Keratinocyte (primary cell): ENCODE results near the gene ERBB2. TPM values are rescaled to one million over a fixed set of nuclear protein-coding genes. Genes with fewer than 3 reads are reported as not detected.

Experiments
- DNase-seq: peaks from one replicate; pipeline ENCODE4 v3.0.0-alpha.2; 2011; ENCODE audit warnings: low read depth, missing footprints, low spot score
- FAIRE-seq: peaks from 2 replicates; lab custom pipeline; 2011; peaks lifted over from hg19 to GRCh38; lab: Jason Lieb, UNC
- H2AFZ ChIP-seq: 2 replicates; pipeline ENCODE4 v1.6.0; 2012; ENCODE audit warnings: low read length, control low read depth, inconsistent platforms; ENCODE audit not compliant: control insufficient read depth
- H3K27ac ChIP-seq: 2 replicates; pipeline ENCODE4 v1.5.1; 2011; ENCODE audit warnings: low read length; ENCODE audit not compliant: control insufficient read depth, insufficient read depth
- H3K27me3 ChIP-seq: 3 replicates; pipeline ENCODE4 v1.6.0; 2011; ENCODE audit warnings: low read length; ENCODE audit not compliant: control insufficient read depth, insufficient read depth; ENCODE audit errors: extremely low read depth
- H3K36me3 ChIP-seq, 2 experiments: 2 replicates in 1 of 2; 3 replicates in 1 of 2; pipeline ENCODE4 v1.5.1; 2011; ENCODE audit warnings: low read length in 2 of 2, mild to moderate bottlenecking in 1 of 2; ENCODE audit not compliant: control insufficient read depth in 2 of 2, insufficient read depth in 2 of 2; ENCODE audit errors: extremely low read depth in 1 of 2
- H3K4me1 ChIP-seq: 3 replicates; pipeline ENCODE4 v1.5.1; 2011; ENCODE audit warnings: low read length; ENCODE audit not compliant: control insufficient read depth, insufficient read depth; ENCODE audit errors: extremely low read depth
- H3K4me2 ChIP-seq: 3 replicates; pipeline ENCODE4 v1.6.0; 2011; ENCODE audit warnings: low read depth, low read length; ENCODE audit not compliant: control insufficient read depth, insufficient read depth; ENCODE audit errors: extremely low read depth
- H3K4me3 ChIP-seq, 3 experiments: fragments of 200-600 bp in 1 of 3; sonication (generic) in 1 of 3; 2 replicates in 2 of 3; 3 replicates in 1 of 3; pipeline ENCODE4 v1.5.1; 2011 to 2016; ENCODE audit warnings: low read length in 3 of 3, mild to moderate bottlenecking in 3 of 3, control low read depth in 2 of 3, inconsistent platforms in 1 of 3, low read depth in 1 of 3, mixed read lengths in 1 of 3, mixed run types in 1 of 3, moderate library complexity in 1 of 3; ENCODE audit not compliant: control insufficient read depth in 2 of 3, insufficient read depth in 2 of 3; ENCODE audit errors: extremely low read depth in 1 of 3
- H3K79me2 ChIP-seq: 2 replicates; pipeline ENCODE4 v1.6.0; 2012; ENCODE audit warnings: low read length; ENCODE audit not compliant: control insufficient read depth, insufficient read depth
- H3K9ac ChIP-seq: 3 replicates; pipeline ENCODE4 v1.6.0; 2011; ENCODE audit warnings: low read length; ENCODE audit not compliant: control insufficient read depth, insufficient read depth; ENCODE audit errors: extremely low read depth
- H3K9me1 ChIP-seq: 3 replicates; pipeline ENCODE4 v1.6.0; 2011; ENCODE audit warnings: low read length; ENCODE audit not compliant: control insufficient read depth, insufficient read depth; ENCODE audit errors: extremely low read depth
- H3K9me3 ChIP-seq: 2 replicates; pipeline ENCODE4 v1.5.1; 2012; ENCODE audit warnings: low read depth, low read length; ENCODE audit not compliant: control insufficient read depth
- H4K20me1 ChIP-seq: 3 replicates; pipeline ENCODE4 v1.6.0; 2011; ENCODE audit warnings: low read length; ENCODE audit not compliant: control insufficient read depth, insufficient read depth; ENCODE audit errors: extremely low read depth
- CTCF ChIP-seq, 3 experiments: IDR thresholded peaks in 1 of 3; conservative IDR thresholded peaks in 1 of 3; optimal IDR thresholded peaks in 1 of 3; 2 replicates in 2 of 3; 3 replicates in 1 of 3; pipeline versions ENCODE3 to v1.5.1; 2011; ENCODE audit warnings: low read length in 3 of 3, mild to moderate bottlenecking in 3 of 3, moderate library complexity in 2 of 3, control low read depth in 1 of 3, inconsistent platforms in 1 of 3; ENCODE audit not compliant: insufficient read depth in 2 of 3; ENCODE audit errors: extremely low read depth in 1 of 3
- EZH2 ChIP-seq: IDR thresholded peaks from one replicate; pipeline ENCODE4 v1.6.1; 2012; ENCODE audit warnings: inconsistent platforms, mild to moderate bottlenecking, low read length, moderate library complexity
- dilution Hi-C: fragments of 300-500 bp; cut with MboI; formaldehyde crosslinking; loops from one replicate; pipeline ENCODE4 v1.7.0; 2020; ENCODE audit warnings: low sequenced_read_pairs; ENCODE audit not compliant: extremely low pct_ligation_motif_present
- polyA plus RNA-seq, 5 experiments: library from polyadenylated mRNA; depleted of rRNA in 3 of 5; stranded (reverse) in 3 of 5; stranded (forward) in 1 of 5; unstranded in 1 of 5; fragments of >200 nt; gene quantifications; 1 replicate in 1 of 5; 2 replicates in 3 of 5; 3 replicates in 1 of 5; pipeline versions ENCODE4 v1.2.1 to v1.2.3, GENCODE V29; 2011 to 2012; ENCODE audit warnings: missing spikeins in 2 of 5, low read depth in 1 of 5, low replicate concordance in 1 of 5

ERBB2 gene
- polyA plus RNA-seq, 1 donor (not counting 4 experiments of a cell fraction or from before 2014, with no cell fraction given): 21.4 TPM

- Histone ChIP-seq H4K20me1 (no peaks in the 10 kb centered on the region), H3K9me1 (no peaks in the 10 kb centered on the region), H3K4me1 (peaks cover 14% of the 10 kb centered on the region), H3K27me3 (no peaks in the 10 kb centered on the region), H3K36me3 (no peaks in the 10 kb centered on the region), H3K4me3 (peak within 1 kb of the TSS; percentile 47 to 84 (median 73)), H3K9me3 (no peaks in the 10 kb centered on the region), H2AFZ (peak within 1 kb of the TSS; percentile 69), H3K79me2 (no peaks in the 10 kb centered on the region), H3K9ac (peak within 1 kb of the TSS; percentile 76), H3K27ac (peak within 1 kb of the TSS; percentile 57), H3K4me2 (peak within 1 kb of the TSS; percentile 97)
- FAIRE-seq: no peak
- peak; percentile 53 for DNase-seq
- dilution Hi-C loops: no loop called here
- TF ChIP-seq EZH2 (no peak), CTCF (optimal IDR thresholded peaks at IDR 0.05 in 1 of 3, IDR thresholded peaks at IDR 0.05 in 1 of 3, conservative IDR thresholded peaks at IDR 0.05 in 1 of 3; ENCODE audit: extremely low read depth in 1 of 3, insufficient read depth in 2 of 3, low read length in 3 of 3) (peak in 1 of 3 experiments; percentile 32)
Measured at GRCh38 chr17:39687546-39688474, 12.1 kb upstream of the ERBB2 start, which contains the start of gene PGAP3. PGAP3 (minus strand) TSS chr17:39688057; CDS start chr17:39688014, 43 bp downstream.

DNA sequence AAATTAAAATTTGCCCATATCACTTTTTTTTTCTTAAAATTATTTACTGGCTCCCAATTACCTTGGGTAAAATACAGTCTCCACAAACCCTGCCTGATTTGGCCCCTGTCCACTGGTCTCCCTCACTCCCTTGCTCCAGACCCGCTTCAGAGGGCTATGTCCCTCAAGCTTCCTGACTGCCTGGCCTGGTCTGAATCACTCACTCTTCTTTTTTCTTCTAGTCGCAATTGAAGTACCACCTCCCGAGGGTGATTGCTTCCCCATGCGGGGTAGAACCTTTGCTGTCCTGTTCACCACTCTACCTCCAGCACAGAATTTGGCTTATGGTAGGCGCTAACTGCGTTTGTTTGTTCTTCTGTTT, 11.4 kb upstream of the ERBB2 start:
- Histone ChIP-seq H3K4me2 (peak overlapping the region; percentile 97), H3K4me3 (peak overlapping the region; percentile 47 to 84 (median 73)), H3K4me1 (peaks cover 14% of the 10 kb centered on the region), H3K36me3 (no peaks in the 10 kb centered on the region), H4K20me1 (no peaks in the 10 kb centered on the region), H3K9ac (peak overlapping the region; percentile 76), H3K9me1 (no peaks in the 10 kb centered on the region), H3K27ac (peak overlapping the region; percentile 57), H3K9me3 (no peaks in the 10 kb centered on the region), H2AFZ (peak overlapping the region; percentile 69), H3K79me2 (no peaks in the 10 kb centered on the region), H3K27me3 (no peaks in the 10 kb centered on the region)
- DNase-seq: no peak
- no peak for FAIRE-seq
- dilution Hi-C loops: no loop called here
- TF ChIP-seq CTCF (optimal IDR thresholded peaks at IDR 0.05 in 1 of 3, IDR thresholded peaks at IDR 0.05 in 1 of 3, conservative IDR thresholded peaks at IDR 0.05 in 1 of 3; ENCODE audit: extremely low read depth in 1 of 3, insufficient read depth in 2 of 3, low read length in 3 of 3) (no peak), EZH2 (no peak)
